Hepatocyte (in vitro differentiated cells): ENCODE measurements around the gene SUN2. TPM values are rescaled to one million over a fixed set of nuclear protein-coding genes. Genes with fewer than 3 reads are reported as not detected.
A peak's percentile ranks its signal among the peaks of the same experiment; 100 is the strongest.

Experiments used
- DNase-seq: peaks from one replicate; pipeline ENCODE4 v3.0.0-alpha.2; 2016; ENCODE audit warnings: low spot score
- H2AFZ ChIP-seq: fragments of 200-600 bp; sonication (generic); 2 replicates; pipeline ENCODE4 v1.6.0; 2016; ENCODE audit warnings: antibody characterized with exemption, mild to moderate bottlenecking
- H3K27ac ChIP-seq: fragments of 200-600 bp; sonication (generic); 2 replicates; pipeline ENCODE4 v1.5.1; 2016; ENCODE audit warnings: mild to moderate bottlenecking
- H3K27me3 ChIP-seq: fragments of 200-600 bp; sonication (generic); 2 replicates; pipeline ENCODE4 v1.6.1; 2016
- H3K36me3 ChIP-seq: fragments of 200-600 bp; sonication (generic); replicated peaks from 2 replicates; pipeline ENCODE4 v1.5.1; 2016; ENCODE audit warnings: low read depth; ENCODE audit not compliant: insufficient read depth
- H3K4me1 ChIP-seq: fragments of 200-600 bp; sonication (generic); 2 replicates; pipeline ENCODE4 v1.5.1; 2016; ENCODE audit warnings: mild to moderate bottlenecking, moderate library complexity; ENCODE audit not compliant: insufficient read depth
- H3K4me2 ChIP-seq: fragments of 200-600 bp; sonication (generic); 2 replicates; pipeline ENCODE4 v1.6.0; 2016
- H3K4me3 ChIP-seq: fragments of 200-600 bp; sonication (generic); 2 replicates; pipeline ENCODE4 v1.5.1; 2016; ENCODE audit warnings: mild to moderate bottlenecking
- H3K79me2 ChIP-seq: fragments of 200-600 bp; sonication (generic); 2 replicates; pipeline ENCODE4 v1.6.0; 2017; ENCODE audit warnings: mild to moderate bottlenecking
- H3K9me2 ChIP-seq: fragments of 200-600 bp; sonication (generic); replicated peaks from 2 replicates; pipeline ENCODE4 v1.6.0; 2017; ENCODE audit warnings: mild to moderate bottlenecking; ENCODE audit not compliant: insufficient read depth
- H3K9me3 ChIP-seq: fragments of 200-600 bp; sonication (generic); 2 replicates; pipeline ENCODE4 v1.5.1; 2016; ENCODE audit warnings: low read depth, mild to moderate bottlenecking
- H4K20me1 ChIP-seq: fragments of 200-600 bp; sonication (generic); 2 replicates; pipeline ENCODE4 v1.6.0; 2016; ENCODE audit warnings: mild to moderate bottlenecking; ENCODE audit not compliant: insufficient read depth, poor library complexity, severe bottlenecking
- EZH2 ChIP-seq: fragments of 200-600 bp; sonication (generic); IDR thresholded peaks from 2 replicates; pipeline ENCODE4 v1.6.1; 2016; ENCODE audit warnings: antibody characterized with exemption, mild to moderate bottlenecking, borderline replicate concordance
- EZH2phosphoT487 ChIP-seq: fragments of 200-600 bp; sonication (generic); IDR thresholded peaks from one replicate; pipeline ENCODE4 v1.6.1; 2018; ENCODE audit warnings: antibody characterized with exemption, mild to moderate bottlenecking, low read depth, moderate library complexity; ENCODE audit not compliant: unreplicated experiment, severe bottlenecking
- WGBS: methylation state at CpG from one replicate; pipeline ENCODE4 v1.1.6; 2016; ENCODE audit warnings: low lambda C conversion rate; ENCODE audit errors: missing lambda C conversion rate; 5-methylcytosine and 5-hydroxymethylcytosine counted together
- polyA plus RNA-seq: library from polyadenylated mRNA; unstranded; fragments of >200 nt; fragmentation: Nextera tagmentation; extraction: Ambion mirVana; gene quantifications from 2 replicates; pipeline ENCODE4 v1.2.1, GENCODE V29; 2016
- total RNA-seq: library from RNA; depleted of rRNA; stranded (reverse); fragments of >200 nt; gene quantifications from 2 replicates; pipeline ENCODE4 v1.2.3, GENCODE V29; 2014
- TF ChIP-seq, protein P1 (sequence below): fragments of 200-600 bp; sonication (generic); IDR thresholded peaks from 2 replicates; pipeline ENCODE4 v1.5.1; 2016; ENCODE audit warnings: antibody characterized with exemption, mild to moderate bottlenecking; ENCODE audit not compliant: poor library complexity

Gene SUN2
- total and polyA plus RNA-seq, 2 experiments from 2014 or later, result 56.1 to 70.8 TPM

DNA sequence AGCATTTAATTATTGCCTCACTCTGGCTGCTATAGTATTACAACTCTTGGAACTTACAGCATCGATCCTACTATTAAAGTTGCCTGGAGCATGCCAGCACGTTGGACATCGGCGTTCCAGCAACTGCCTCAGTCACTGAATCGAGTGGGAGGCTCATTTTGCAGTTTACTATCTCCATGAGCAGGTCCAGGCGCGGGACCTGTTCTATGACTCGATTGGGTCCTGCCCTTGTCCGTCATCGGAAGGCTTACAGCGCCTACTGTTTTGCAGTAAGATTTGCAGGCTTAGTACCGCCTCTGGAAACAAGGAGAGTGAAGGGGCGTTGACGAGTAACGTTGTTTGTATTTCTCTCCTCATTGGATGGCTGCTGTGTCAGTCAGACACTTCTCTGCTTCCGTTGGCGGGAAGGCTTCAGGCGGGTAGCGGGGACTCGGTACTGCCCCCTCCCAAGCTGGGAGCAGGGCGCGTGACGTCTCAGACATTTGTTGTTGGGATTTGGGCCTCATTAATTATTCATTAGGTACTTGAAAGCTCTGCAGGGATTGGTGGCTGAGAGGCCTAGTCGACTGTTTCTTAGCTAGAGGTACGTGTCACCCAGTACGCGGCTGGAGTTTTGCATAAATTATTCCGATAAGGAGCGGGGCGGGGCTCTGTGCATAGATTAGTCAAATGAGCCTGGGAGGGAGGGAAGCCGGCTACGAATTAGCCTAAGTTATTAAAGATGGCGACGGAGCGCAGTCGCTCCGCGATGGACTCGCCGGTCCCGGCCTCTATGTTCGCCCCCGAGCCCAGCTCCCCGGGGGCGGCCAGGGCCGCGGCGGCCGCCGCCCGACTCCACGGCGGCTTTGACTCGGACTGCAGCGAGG is 50.3 kb downstream of the SUN2 start, which contains the start of gene GTPBP1:
GTPBP1 (plus strand) TSS at position 710 of the 866 bp plus-strand sequence; CDS start at position 722, 12 bp downstream.
- WGBS, result under 1% methylated on average over 55 of the region's 55 CpGs
- Histone ChIP-seq H3K4me1 (peaks cover 22% of the 10 kb centered on the region), H3K27ac (peak within 1 kb of the TSS; percentile 83)

DNA sequence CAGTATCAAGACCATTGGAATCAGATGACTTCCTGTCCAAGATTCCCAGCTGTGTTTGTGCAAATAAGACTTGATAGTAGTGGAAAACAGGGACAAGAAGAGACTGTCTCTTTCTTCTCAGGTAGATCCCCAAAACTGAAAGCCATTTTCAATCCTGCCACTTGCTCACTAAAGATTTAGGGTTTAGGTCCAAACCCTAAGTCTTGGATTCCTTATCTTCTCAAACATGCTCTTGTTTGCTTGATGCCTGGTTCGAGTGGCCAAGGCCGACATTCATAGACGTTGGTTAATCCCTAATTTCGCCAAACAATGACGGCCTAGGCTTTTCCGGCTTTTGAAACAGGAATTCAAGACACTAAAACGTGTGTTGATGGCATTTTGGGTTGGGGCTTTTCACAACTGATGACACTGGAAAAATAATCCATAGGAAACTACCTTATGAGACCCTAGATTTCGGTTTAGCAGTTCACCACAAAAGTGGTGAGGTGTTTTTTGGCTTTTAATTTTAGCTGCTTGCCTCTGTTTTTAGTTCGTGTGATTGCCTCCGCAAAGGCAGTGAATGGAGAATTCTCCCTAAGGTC is 51.1 kb downstream of the SUN2 start:
- 20% methylated on average over 10 of the region's 10 CpGs for WGBS
- no peaks in the 10 kb centered on the region for H3K9me2 ChIP-seq
- no peaks in the 10 kb centered on the region for H3K9me3 ChIP-seq
- H3K27me3 ChIP-seq, result no peaks in the 10 kb centered on the region
- DNase-seq, result no peak
- H4K20me1 ChIP-seq, result peaks cover 33% of the 10 kb centered on the region
- peaks cover 22% of the 10 kb centered on the region for H3K4me1 ChIP-seq
- no peak overlapping the region for H3K4me3 ChIP-seq
- peak overlapping the region; percentile 1 for H2AFZ ChIP-seq
- peak overlapping the region; percentile 69 for H3K4me2 ChIP-seq
- H3K79me2 ChIP-seq, result peaks cover 42% of the 10 kb centered on the region
- TF ChIP-seq, protein P1, sequence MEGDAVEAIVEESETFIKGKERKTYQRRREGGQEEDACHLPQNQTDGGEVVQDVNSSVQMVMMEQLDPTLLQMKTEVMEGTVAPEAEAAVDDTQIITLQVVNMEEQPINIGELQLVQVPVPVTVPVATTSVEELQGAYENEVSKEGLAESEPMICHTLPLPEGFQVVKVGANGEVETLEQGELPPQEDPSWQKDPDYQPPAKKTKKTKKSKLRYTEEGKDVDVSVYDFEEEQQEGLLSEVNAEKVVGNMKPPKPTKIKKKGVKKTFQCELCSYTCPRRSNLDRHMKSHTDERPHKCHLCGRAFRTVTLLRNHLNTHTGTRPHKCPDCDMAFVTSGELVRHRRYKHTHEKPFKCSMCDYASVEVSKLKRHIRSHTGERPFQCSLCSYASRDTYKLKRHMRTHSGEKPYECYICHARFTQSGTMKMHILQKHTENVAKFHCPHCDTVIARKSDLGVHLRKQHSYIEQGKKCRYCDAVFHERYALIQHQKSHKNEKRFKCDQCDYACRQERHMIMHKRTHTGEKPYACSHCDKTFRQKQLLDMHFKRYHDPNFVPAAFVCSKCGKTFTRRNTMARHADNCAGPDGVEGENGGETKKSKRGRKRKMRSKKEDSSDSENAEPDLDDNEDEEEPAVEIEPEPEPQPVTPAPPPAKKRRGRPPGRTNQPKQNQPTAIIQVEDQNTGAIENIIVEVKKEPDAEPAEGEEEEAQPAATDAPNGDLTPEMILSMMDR, result no peak
- TF ChIP-seq EZH2 (no peak), EZH2phosphoT487 (no peak)
- H3K27ac ChIP-seq, result peak overlapping the region; percentile 77
- no peaks in the 10 kb centered on the region for H3K36me3 ChIP-seq

More for the DNA sequence above, 50.3 kb downstream of the SUN2 start, which contains the start of gene GTPBP1:
- no peaks in the 10 kb centered on the region for H3K27me3 ChIP-seq
- H3K36me3 ChIP-seq, result no peaks in the 10 kb centered on the region
- H3K79me2 ChIP-seq, result peaks cover 42% of the 10 kb centered on the region
- H4K20me1 ChIP-seq, result peaks cover 40% of the 10 kb centered on the region
- H3K9me2 ChIP-seq, result no peaks in the 10 kb centered on the region
- no peak for TF ChIP-seq EZH2
- TF ChIP-seq, protein P1, result no peak
- TF ChIP-seq EZH2phosphoT487, result no peak
- DNase-seq, result peak; percentile 100
- H2AFZ ChIP-seq, result peak within 1 kb of the TSS; percentile 43
- H3K4me3 ChIP-seq, result peak within 1 kb of the TSS; percentile 23
- H3K9me3 ChIP-seq, result no peaks in the 10 kb centered on the region
- H3K4me2 ChIP-seq, result peak within 1 kb of the TSS; percentile 90

DNA sequence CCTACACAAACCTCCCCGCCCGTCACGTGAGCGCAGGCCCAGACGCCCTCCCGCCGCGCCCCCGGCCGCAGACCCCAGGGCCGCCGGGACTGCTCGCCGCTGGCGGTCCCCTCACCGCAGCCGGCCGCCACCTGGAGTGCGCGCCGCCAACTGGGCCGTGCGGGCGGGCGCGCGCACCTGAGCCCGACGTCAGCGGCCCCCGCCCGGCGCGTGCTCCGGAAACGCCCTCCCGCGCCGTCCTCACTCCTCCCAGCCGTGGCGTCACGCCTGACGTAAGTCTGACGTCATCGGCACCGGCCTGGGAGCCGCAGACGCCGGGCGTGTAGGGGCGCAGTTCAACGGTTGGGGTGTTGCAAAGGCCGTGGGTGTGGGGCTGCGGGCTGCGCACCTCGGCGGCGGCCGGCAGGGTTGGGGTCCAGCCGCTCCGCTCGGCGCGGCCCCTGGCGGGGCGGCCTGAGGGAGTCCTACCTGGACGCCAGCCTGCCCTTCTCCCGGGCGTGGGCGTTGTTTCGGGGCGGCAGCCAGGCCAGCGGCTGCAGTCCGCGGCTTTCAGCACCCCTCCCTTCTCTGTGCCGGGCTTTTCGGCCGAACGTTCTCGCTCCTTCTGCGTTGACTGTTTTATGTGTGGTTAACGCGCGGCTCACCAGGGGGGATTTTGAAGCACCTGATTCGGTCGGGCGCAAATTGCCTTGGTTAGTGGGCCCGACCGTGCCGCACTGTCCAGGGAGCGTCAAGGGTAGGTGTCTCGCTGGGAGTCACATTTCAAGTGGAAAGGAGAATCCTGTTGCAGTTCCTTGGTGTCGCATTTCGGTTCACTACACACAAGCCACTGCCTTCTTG is 54.8 kb downstream of the SUN2 start, which contains the start of gene JOSD1:
JOSD1 (minus strand) TSS at position 155 of the 840 bp plus-strand sequence. CDS start 956 bp downstream, outside the sequence.
- peak within 1 kb of the TSS; percentile 88 for H3K4me2 ChIP-seq
- H3K27me3 ChIP-seq, result no peaks in the 10 kb centered on the region
- H3K79me2 ChIP-seq, result peaks cover 43% of the 10 kb centered on the region
- peaks cover 32% of the 10 kb centered on the region for H3K4me1 ChIP-seq
- H3K9me3 ChIP-seq, result no peaks in the 10 kb centered on the region
- H4K20me1 ChIP-seq, result peaks cover 9% of the 10 kb centered on the region
- peak within 1 kb of the TSS; percentile 90 for H3K4me3 ChIP-seq
- DNase-seq, result peak; percentile 98
- under 1% methylated on average over 90 of the region's 94 CpGs for WGBS
- TF ChIP-seq EZH2phosphoT487 (no peak), EZH2 (no peak)
- TF ChIP-seq, protein P1, result peak; percentile 2
- peak within 1 kb of the TSS; percentile 54 for H2AFZ ChIP-seq
- no peaks in the 10 kb centered on the region for H3K9me2 ChIP-seq
- no peaks in the 10 kb centered on the region for H3K36me3 ChIP-seq
- H3K27ac ChIP-seq, result peak within 1 kb of the TSS; percentile 100
